Activated CD8-positive, alpha-beta T cell treated with anti-CD3 and anti-CD28 coated beads for 36 hours (primary cell): Measurements from ENCODE around the gene NCL. TPM values are rescaled to one million over a fixed set of nuclear protein-coding genes. Genes with fewer than 3 reads are reported as not detected.

Experiments used
- ATAC-seq: fragments of 200-7000 bp; cut with Tn5 transposase; one replicate; pipeline ENCODE4 v1.10.0; 2021; ENCODE audit warnings: mild to moderate bottlenecking, moderate library complexity
- CTCF ChIA-PET: fragments of 350-600 bp; sonication (Branson Sonifier 250); formaldehyde crosslinking; loops from one replicate; lab custom pipeline; 2021; ENCODE audit warnings: antibody characterized with exemption; lab: Charles Lee
- POLR2A ChIA-PET: fragments of 350-600 bp; sonication (Branson Sonifier 250); formaldehyde crosslinking; loops from one replicate; lab custom pipeline; 2021; ENCODE audit warnings: antibody characterized with exemption; lab: Charles Lee
- DNase-seq: peaks from one replicate; pipeline ENCODE4 v3.0.0-alpha.2; 2020
- H3K27ac Mint-ChIP-seq: one replicate; pipeline ENCODE4 v1.8.0; 2021; ENCODE audit warnings: mild to moderate bottlenecking, mixed read lengths
- H3K27me3 Mint-ChIP-seq: one replicate; pipeline ENCODE4 v1.8.0; 2021; ENCODE audit warnings: mixed read lengths
- H3K36me3 Mint-ChIP-seq: one replicate; pipeline ENCODE4 v1.8.0; 2021; ENCODE audit warnings: low read depth, mixed read lengths
- H3K4me1 Mint-ChIP-seq: one replicate; pipeline ENCODE4 v1.8.0; 2021; ENCODE audit warnings: low read depth, mixed read lengths
- H3K4me3 Mint-ChIP-seq: one replicate; pipeline ENCODE4 v1.8.0; 2021; ENCODE audit warnings: mild to moderate bottlenecking, moderate library complexity, mixed read lengths
- H3K9me3 Mint-ChIP-seq: one replicate; pipeline ENCODE4 v1.8.0; 2021; ENCODE audit warnings: mixed read lengths
- intact Hi-C: fragments of 100-400 bp; cut with micrococcal nuclease; formaldehyde crosslinking; loops from one replicate; pipeline ENCODE4 v1.10.0; 2022
- total RNA-seq, 2 experiments: library from RNA; stranded (reverse); gene quantifications; one replicate each; pipeline ENCODE4 v1.2.3, GENCODE V29; 2021
- TF ChIP-seq, protein P1 (sequence below): fragments of 200-600 bp; IDR thresholded peaks from one replicate; pipeline ENCODE4 v1.8.0; 2022; ENCODE audit warnings: antibody characterized with exemption, mild to moderate bottlenecking

NCL gene
- total RNA-seq, 2 experiments from 2014 or later = 1,312 to 1,361 TPM

DNA sequence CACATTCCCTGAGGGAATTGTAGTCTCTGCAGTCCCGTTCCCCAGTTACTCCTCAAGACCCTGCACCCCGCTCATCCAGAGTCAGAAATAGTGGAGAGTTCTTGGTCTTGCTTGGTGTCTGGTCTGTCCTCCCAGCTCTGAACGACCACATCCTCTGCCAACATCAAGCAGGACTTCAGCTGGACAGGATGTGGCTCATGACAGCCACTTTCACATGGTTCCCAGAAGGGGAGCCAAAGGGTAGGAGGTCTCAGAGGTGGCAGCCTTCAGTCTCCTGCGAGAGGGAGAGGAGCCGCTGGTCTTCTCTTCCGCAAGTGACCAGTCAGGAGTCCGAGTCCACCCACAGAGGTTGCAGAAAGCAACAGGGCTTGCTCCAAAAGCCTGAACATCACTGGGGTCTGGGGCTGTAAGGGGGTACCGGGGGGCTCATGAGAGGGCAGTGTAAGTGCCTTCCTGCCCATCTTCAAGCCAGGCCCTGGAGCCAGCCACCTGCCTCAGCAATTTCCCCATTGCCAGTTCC, 38.9 kb downstream of the NCL start:
- peaks cover 3% of the 10 kb centered on the region for H3K9me3 Mint-ChIP-seq
- no peak overlapping the region for H3K4me3 Mint-ChIP-seq
- H3K27ac Mint-ChIP-seq = peak overlapping the region; percentile 80
- POLR2A ChIA-PET = interaction anchor here (0.6 to 2.5 kb wide), 4 partner anchors 27 to 40 kb away, joined by 3 to 11 read pairs (median 3); no protein-coding TSS in a partner anchor
- TF ChIP-seq, protein P1, sequence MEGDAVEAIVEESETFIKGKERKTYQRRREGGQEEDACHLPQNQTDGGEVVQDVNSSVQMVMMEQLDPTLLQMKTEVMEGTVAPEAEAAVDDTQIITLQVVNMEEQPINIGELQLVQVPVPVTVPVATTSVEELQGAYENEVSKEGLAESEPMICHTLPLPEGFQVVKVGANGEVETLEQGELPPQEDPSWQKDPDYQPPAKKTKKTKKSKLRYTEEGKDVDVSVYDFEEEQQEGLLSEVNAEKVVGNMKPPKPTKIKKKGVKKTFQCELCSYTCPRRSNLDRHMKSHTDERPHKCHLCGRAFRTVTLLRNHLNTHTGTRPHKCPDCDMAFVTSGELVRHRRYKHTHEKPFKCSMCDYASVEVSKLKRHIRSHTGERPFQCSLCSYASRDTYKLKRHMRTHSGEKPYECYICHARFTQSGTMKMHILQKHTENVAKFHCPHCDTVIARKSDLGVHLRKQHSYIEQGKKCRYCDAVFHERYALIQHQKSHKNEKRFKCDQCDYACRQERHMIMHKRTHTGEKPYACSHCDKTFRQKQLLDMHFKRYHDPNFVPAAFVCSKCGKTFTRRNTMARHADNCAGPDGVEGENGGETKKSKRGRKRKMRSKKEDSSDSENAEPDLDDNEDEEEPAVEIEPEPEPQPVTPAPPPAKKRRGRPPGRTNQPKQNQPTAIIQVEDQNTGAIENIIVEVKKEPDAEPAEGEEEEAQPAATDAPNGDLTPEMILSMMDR = no peak
- intact Hi-C loops = no loop called here
- peaks cover 21% of the 10 kb centered on the region for H3K4me1 Mint-ChIP-seq
- CTCF ChIA-PET = interaction anchor here (0.7 to 1.4 kb wide), 4 partner anchors 21 to 198 kb away, joined by 3 to 5 read pairs (median 4); no protein-coding TSS in a partner anchor
- H3K36me3 Mint-ChIP-seq = no peaks in the 10 kb centered on the region
- no peak for ATAC-seq
- DNase-seq = no peak
- H3K27me3 Mint-ChIP-seq = no peaks in the 10 kb centered on the region

- POLR2A ChIA-PET = no interaction called here
- intact Hi-C loops = no loop called here
- DNase-seq = no peak
- Mint-ChIP-seq H3K4me1 (peaks cover 21% of the 10 kb centered on the region), H3K4me3 (no peak overlapping the region), H3K27ac (no peak overlapping the region), H3K27me3 (no peaks in the 10 kb centered on the region), H3K9me3 (no peaks in the 10 kb centered on the region), H3K36me3 (no peaks in the 10 kb centered on the region)
- CTCF ChIA-PET = interaction anchor here (0.6 to 2.5 kb wide), 2 partner anchors 11 to 196 kb away, joined by 3 to 7 read pairs; no protein-coding TSS in a partner anchor
- TF ChIP-seq, protein P1 = no peak
- no peak for ATAC-seq
These were observed 41.1 kb downstream of the NCL start for GRCh38 chr2:231423176-231423575.

DNA sequence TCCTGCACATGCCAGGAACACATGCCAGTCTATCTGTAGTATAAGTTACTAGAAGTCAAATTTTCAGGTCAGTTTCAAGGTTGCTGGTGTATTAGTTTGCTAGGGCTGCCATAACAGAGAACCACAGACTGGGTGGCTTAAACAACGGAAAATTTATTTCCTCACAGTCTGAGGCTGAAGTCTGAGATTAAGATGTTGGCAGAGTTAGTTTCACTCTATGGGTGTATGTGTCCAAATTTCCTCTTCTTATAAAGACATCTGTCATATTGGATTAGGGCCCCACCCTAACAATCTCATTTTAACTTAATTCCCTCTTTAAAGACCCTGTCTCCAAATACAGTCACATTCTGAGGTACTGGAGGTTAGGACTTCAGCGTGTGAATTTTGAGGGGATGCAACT, 42.2 kb downstream of the NCL start:
- Mint-ChIP-seq H3K36me3 (no peaks in the 10 kb centered on the region), H3K27me3 (peaks cover 2% of the 10 kb centered on the region), H3K4me1 (peaks cover 20% of the 10 kb centered on the region), H3K27ac (no peak overlapping the region), H3K4me3 (no peak overlapping the region), H3K9me3 (no peaks in the 10 kb centered on the region)
- ChIA-PET POLR2A (no interaction called here), CTCF (interaction anchor here (0.7 to 2.5 kb wide), 2 partner anchors 11 to 195 kb away, joined by 3 to 7 read pairs; no protein-coding TSS in a partner anchor)
- DNase-seq (no peak), ATAC-seq (no peak)
- intact Hi-C loops = no loop called here
- TF ChIP-seq, protein P1 = no peak

- DNase-seq (no peak), ATAC-seq (no peak)
- Mint-ChIP-seq H3K9me3 (no peaks in the 10 kb centered on the region), H3K27ac (no peak overlapping the region), H3K36me3 (no peaks in the 10 kb centered on the region), H3K27me3 (peaks cover 2% of the 10 kb centered on the region), H3K4me3 (no peak overlapping the region), H3K4me1 (peaks cover 11% of the 10 kb centered on the region)
- ChIA-PET POLR2A (no interaction called here), CTCF (interaction anchor here (2.5 kb wide), 1 partner anchor 194 kb away, joined by 7 read pairs; no protein-coding TSS in a partner anchor)
- intact Hi-C loops = no loop called here
- TF ChIP-seq, protein P1 = no peak
These were observed 43.2 kb downstream of the NCL start for GRCh38 chr2:231421051-231421580.
